Astrocyte (in vitro differentiated cells and primary cell): ENCODE data around the gene SMIM23. TPM values are rescaled to one million over a fixed set of nuclear protein-coding genes. Genes with fewer than 3 reads are reported as not detected.
A peak's percentile ranks its signal among the peaks of the same experiment; 100 is the strongest.

Source experiments
- DNase-seq: peaks from one replicate; pipeline ENCODE4 v3.0.0-alpha.2; 2010; ENCODE audit warnings: low read depth
- FAIRE-seq: peaks from 2 replicates; lab custom pipeline; 2011; peaks lifted over from hg19 to GRCh38; lab: Jason Lieb, UNC
- H2AFZ ChIP-seq: 2 replicates; pipeline ENCODE4 v1.6.0; 2012; ENCODE audit warnings: low read depth, low read length, inconsistent platforms
- H3K27ac ChIP-seq: 2 replicates; pipeline ENCODE4 v1.5.1; 2011; ENCODE audit warnings: low read depth, low read length, inconsistent platforms
- H3K27me3 ChIP-seq: 2 replicates; pipeline ENCODE4 v1.6.0; 2011; ENCODE audit warnings: low read length, inconsistent platforms; ENCODE audit not compliant: insufficient read depth
- H3K36me3 ChIP-seq: 2 replicates; pipeline ENCODE4 v1.5.1; 2011; ENCODE audit warnings: low read length, inconsistent platforms; ENCODE audit not compliant: insufficient read depth
- H3K4me1 ChIP-seq: 2 replicates; pipeline ENCODE4 v1.5.1; 2011; ENCODE audit warnings: low read length, inconsistent platforms; ENCODE audit not compliant: insufficient read depth
- H3K4me2 ChIP-seq: 2 replicates; pipeline ENCODE4 v1.6.0; 2012; ENCODE audit warnings: low read length, inconsistent platforms
- H3K4me3 ChIP-seq: 2 replicates; pipeline ENCODE4 v1.5.1; 2011; ENCODE audit warnings: low read depth, mild to moderate bottlenecking, low read length, inconsistent platforms; ENCODE audit not compliant: insufficient read depth
- H3K79me2 ChIP-seq: 2 replicates; pipeline ENCODE4 v1.6.0; 2012; ENCODE audit warnings: mild to moderate bottlenecking, low read length, inconsistent platforms; ENCODE audit not compliant: insufficient read depth
- H3K9ac ChIP-seq: 2 replicates; pipeline ENCODE4 v1.6.0; 2012; ENCODE audit warnings: mild to moderate bottlenecking, low read length, inconsistent platforms
- H3K9me3 ChIP-seq: 2 replicates; pipeline ENCODE4 v1.5.1; 2012; ENCODE audit warnings: low read depth, mild to moderate bottlenecking, low read length, inconsistent platforms; ENCODE audit not compliant: insufficient read depth
- H4K20me1 ChIP-seq: 2 replicates; pipeline ENCODE4 v1.6.0; 2012; ENCODE audit warnings: low read length, inconsistent platforms; ENCODE audit not compliant: insufficient read depth
- H3K27ac Mint-ChIP-seq: one replicate; pipeline ENCODE4 v1.8.0; 2021; ENCODE audit warnings: mild to moderate bottlenecking, mixed read lengths; ENCODE audit not compliant: unreplicated experiment
- H3K27me3 Mint-ChIP-seq: one replicate; pipeline ENCODE4 v1.8.0; 2021; ENCODE audit warnings: low read depth, mixed read lengths; ENCODE audit not compliant: unreplicated experiment
- H3K36me3 Mint-ChIP-seq: one replicate; pipeline ENCODE4 v1.8.0; 2021; ENCODE audit warnings: low read depth, mixed read lengths; ENCODE audit not compliant: unreplicated experiment
- H3K4me1 Mint-ChIP-seq: one replicate; pipeline ENCODE4 v1.8.0; 2021; ENCODE audit warnings: low read depth, mixed read lengths; ENCODE audit not compliant: unreplicated experiment
- H3K4me3 Mint-ChIP-seq: one replicate; pipeline ENCODE4 v1.8.0; 2021; ENCODE audit warnings: mild to moderate bottlenecking, moderate library complexity, mixed read lengths; ENCODE audit not compliant: unreplicated experiment
- H3K9me3 Mint-ChIP-seq: one replicate; pipeline ENCODE4 v1.8.0; 2021; ENCODE audit warnings: mild to moderate bottlenecking, mixed read lengths; ENCODE audit not compliant: unreplicated experiment
- EZH2 ChIP-seq: IDR thresholded peaks from 2 replicates; pipeline ENCODE4 v1.6.1; 2012; ENCODE audit warnings: mild to moderate bottlenecking, low read length, inconsistent platforms; ENCODE audit not compliant: insufficient read depth
- total RNA-seq: library from RNA; stranded (reverse); gene quantifications from 2 replicates; pipeline ENCODE4 v1.2.1, GENCODE V29; 2021
- TF ChIP-seq, protein P1 (sequence below): IDR thresholded peaks from 2 replicates; pipeline ENCODE4 v1.5.1; 2011; ENCODE audit warnings: low read depth, mild to moderate bottlenecking, inconsistent platforms, low read length, moderate library complexity; ENCODE audit not compliant: insufficient read depth

The SMIM23 gene
- total RNA-seq, 1 donor from 2014 or later = not detected

DNA sequence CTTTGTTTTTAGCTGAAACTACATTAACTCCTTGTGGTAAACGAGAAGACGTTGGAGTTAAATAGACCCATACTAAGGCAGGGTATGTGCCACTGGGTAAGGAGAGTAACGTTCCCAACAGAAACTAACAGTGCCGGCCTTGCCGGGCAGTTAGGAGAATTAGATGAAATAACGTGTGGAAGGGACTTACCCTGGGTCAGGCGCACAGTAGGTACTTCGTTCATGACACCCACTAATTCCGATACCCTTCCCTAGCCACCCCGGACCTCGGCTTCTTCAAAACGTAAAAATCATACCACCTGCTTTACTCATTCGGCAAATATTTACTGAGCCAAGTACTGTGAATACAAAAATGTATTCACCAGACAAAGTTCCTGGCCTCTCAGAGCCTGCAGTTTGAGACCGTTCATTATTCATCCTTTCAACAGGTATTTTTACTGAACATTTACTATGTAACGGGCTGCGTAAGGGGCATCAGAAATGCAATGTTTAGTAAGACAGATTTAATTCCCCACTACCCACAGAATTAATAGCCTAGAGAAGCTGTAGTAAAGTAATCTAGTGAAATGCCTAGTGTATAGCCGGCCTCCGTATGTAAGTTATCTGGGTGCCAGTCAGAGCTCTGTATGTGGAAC lies 3.2 kb upstream of the SMIM23 start:
- DNase-seq (no peak), FAIRE-seq (no peak)
- no peak overlapping the region for H3K4me3 Mint-ChIP-seq
- H3K27me3 ChIP-seq = peaks cover 9% of the 10 kb centered on the region
- peaks cover 11% of the 10 kb centered on the region for H3K27me3 Mint-ChIP-seq
- H3K36me3 ChIP-seq = no peaks in the 10 kb centered on the region
- no peak overlapping the region for H3K27ac Mint-ChIP-seq
- H3K9me3 Mint-ChIP-seq = peaks cover 8% of the 10 kb centered on the region
- no peak overlapping the region for H3K27ac ChIP-seq
- no peaks in the 10 kb centered on the region for H3K79me2 ChIP-seq
- H3K4me2 ChIP-seq = no peak overlapping the region
- no peaks in the 10 kb centered on the region for H3K4me1 Mint-ChIP-seq
- H3K9me3 ChIP-seq = peaks cover 6% of the 10 kb centered on the region
- no peak overlapping the region for H2AFZ ChIP-seq
- peaks cover 2% of the 10 kb centered on the region for H3K36me3 Mint-ChIP-seq
- H4K20me1 ChIP-seq = no peaks in the 10 kb centered on the region
- H3K9ac ChIP-seq = no peak overlapping the region
- no peak overlapping the region for H3K4me3 ChIP-seq
- TF ChIP-seq, protein P1, sequence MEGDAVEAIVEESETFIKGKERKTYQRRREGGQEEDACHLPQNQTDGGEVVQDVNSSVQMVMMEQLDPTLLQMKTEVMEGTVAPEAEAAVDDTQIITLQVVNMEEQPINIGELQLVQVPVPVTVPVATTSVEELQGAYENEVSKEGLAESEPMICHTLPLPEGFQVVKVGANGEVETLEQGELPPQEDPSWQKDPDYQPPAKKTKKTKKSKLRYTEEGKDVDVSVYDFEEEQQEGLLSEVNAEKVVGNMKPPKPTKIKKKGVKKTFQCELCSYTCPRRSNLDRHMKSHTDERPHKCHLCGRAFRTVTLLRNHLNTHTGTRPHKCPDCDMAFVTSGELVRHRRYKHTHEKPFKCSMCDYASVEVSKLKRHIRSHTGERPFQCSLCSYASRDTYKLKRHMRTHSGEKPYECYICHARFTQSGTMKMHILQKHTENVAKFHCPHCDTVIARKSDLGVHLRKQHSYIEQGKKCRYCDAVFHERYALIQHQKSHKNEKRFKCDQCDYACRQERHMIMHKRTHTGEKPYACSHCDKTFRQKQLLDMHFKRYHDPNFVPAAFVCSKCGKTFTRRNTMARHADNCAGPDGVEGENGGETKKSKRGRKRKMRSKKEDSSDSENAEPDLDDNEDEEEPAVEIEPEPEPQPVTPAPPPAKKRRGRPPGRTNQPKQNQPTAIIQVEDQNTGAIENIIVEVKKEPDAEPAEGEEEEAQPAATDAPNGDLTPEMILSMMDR = no peak
- TF ChIP-seq EZH2 = no peak
- no peaks in the 10 kb centered on the region for H3K4me1 ChIP-seq

DNA sequence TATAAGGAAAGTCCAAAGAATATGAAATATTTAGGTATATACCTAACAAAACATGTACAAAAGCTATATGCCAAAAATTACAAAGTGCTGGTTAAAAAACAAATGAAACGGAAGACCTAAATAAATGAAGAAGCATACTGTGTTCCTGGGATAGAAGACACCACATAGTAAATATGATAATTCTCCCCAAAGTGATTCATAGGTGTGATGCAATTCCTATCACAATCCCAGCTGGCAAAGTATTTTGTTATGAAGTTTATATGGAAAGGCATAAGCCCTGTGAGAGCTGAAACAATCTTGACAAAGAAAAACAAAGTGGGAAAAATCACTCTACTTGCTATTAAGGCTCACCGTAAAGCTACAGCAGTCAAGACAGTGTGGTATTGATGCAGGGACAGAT lies 2.6 kb upstream of the SMIM23 start:
- peaks cover 11% of the 10 kb centered on the region for H3K27me3 Mint-ChIP-seq
- FAIRE-seq (no peak), DNase-seq (peak; percentile 22)
- H3K36me3 Mint-ChIP-seq = peaks cover 2% of the 10 kb centered on the region
- no peak overlapping the region for H3K4me3 Mint-ChIP-seq
- H3K79me2 ChIP-seq = no peaks in the 10 kb centered on the region
- H3K9ac ChIP-seq = no peak overlapping the region
- no peak overlapping the region for H2AFZ ChIP-seq
- no peak overlapping the region for H3K4me3 ChIP-seq
- peaks cover 9% of the 10 kb centered on the region for H3K27me3 ChIP-seq
- no peak for TF ChIP-seq EZH2
- TF ChIP-seq, protein P1 = no peak
- peaks cover 6% of the 10 kb centered on the region for H3K9me3 ChIP-seq
- H3K4me1 Mint-ChIP-seq = no peaks in the 10 kb centered on the region
- H3K4me2 ChIP-seq = no peak overlapping the region
- H3K9me3 Mint-ChIP-seq = peaks cover 8% of the 10 kb centered on the region
- no peaks in the 10 kb centered on the region for H3K36me3 ChIP-seq
- no peaks in the 10 kb centered on the region for H4K20me1 ChIP-seq
- H3K4me1 ChIP-seq = no peaks in the 10 kb centered on the region
- no peak overlapping the region for H3K27ac ChIP-seq
- no peak overlapping the region for H3K27ac Mint-ChIP-seq

DNA sequence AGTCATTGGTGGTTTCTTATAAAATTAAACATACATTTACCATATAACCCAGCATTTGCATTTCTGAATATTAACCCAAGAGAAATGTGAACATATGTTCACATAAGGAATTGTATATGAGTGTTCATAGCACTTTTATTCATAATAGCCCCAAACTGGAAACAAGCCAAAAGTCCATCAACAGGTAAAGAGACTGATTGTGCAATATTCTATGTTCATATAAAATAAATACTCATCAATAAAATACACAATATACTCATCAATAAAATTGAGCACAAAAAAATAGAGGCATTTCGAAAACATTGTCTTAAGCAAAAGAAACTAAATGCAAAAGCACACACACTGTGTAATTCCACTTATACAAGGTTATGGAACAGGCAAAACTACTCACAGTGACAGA lies 3.7 kb downstream of the SMIM23 start:
- Histone ChIP-seq H3K27me3 (peaks cover 9% of the 10 kb centered on the region), H4K20me1 (no peaks in the 10 kb centered on the region), H3K4me3 (no peak overlapping the region), H3K9me3 (no peaks in the 10 kb centered on the region), H3K9ac (no peak overlapping the region), H3K27ac (no peak overlapping the region), H2AFZ (no peak overlapping the region), H3K36me3 (no peaks in the 10 kb centered on the region), H3K4me1 (no peaks in the 10 kb centered on the region), H3K79me2 (no peaks in the 10 kb centered on the region), H3K4me2 (no peak overlapping the region)
- no peaks in the 10 kb centered on the region for H3K36me3 Mint-ChIP-seq
- peaks cover 19% of the 10 kb centered on the region for H3K27me3 Mint-ChIP-seq
- FAIRE-seq = no peak
- H3K4me3 Mint-ChIP-seq = no peak overlapping the region
- TF ChIP-seq, protein P1 = no peak
- no peak for TF ChIP-seq EZH2
- DNase-seq = no peak
- H3K27ac Mint-ChIP-seq = no peak overlapping the region
- H3K4me1 Mint-ChIP-seq = peaks cover 2% of the 10 kb centered on the region
- H3K9me3 Mint-ChIP-seq = peaks cover 5% of the 10 kb centered on the region
